Tibial artery (tissue), 4 donors: ENCODE results near the gene CARD14.

Source experiments
- DNase-seq, 2 donors: peaks; one replicate each; pipeline ENCODE4 v3.0.0-alpha.2; 2019
- H3K27ac ChIP-seq, 2 donors: fragments of 200-600 bp; sonication (generic) in 1 of 2; 1 replicate in 1 of 2; 2 replicates in 1 of 2; pipeline ENCODE4 v1.5.1; 2018 to 2019; ENCODE audit warnings: mild to moderate bottlenecking in 1 of 2
- H3K27me3 ChIP-seq, 2 donors: fragments of 200-600 bp; sonication (generic) in 1 of 2; one replicate each; pipeline versions ENCODE4 v1.5.1 to v1.6.0; 2016 to 2019
- H3K36me3 ChIP-seq, 3 donors: fragments of 200-600 bp; sonication (generic) in 2 of 3; one replicate each; pipeline ENCODE4 v1.5.1; 2016 to 2019; ENCODE audit warnings: mild to moderate bottlenecking in 2 of 3
- H3K4me1 ChIP-seq, 4 donors: fragments of 200-600 bp; sonication (generic) in 2 of 4; 1 replicate in 3 of 4; 2 replicates in 1 of 4; pipeline ENCODE4 v1.5.1; 2016 to 2019
- H3K4me3 ChIP-seq, 2 donors: fragments of 200-600 bp; sonication (generic) in 1 of 2; 1 replicate in 1 of 2; 2 replicates in 1 of 2; pipeline ENCODE4 v1.5.1; 2018 to 2019; ENCODE audit warnings: mild to moderate bottlenecking in 2 of 2
- H3K9me3 ChIP-seq, 3 donors: fragments of 200-600 bp; sonication (generic) in 1 of 3; one replicate each; pipeline ENCODE4 v1.5.1; 2016 to 2019
- intact Hi-C: fragments of 100-400 bp; cut with DNase I; formaldehyde crosslinking; loops from one replicate; pipeline ENCODE4 v1.15.0; 2023; ENCODE audit warnings: low total_unique reads
- TF ChIP-seq, protein P1 (sequence below), 2 experiments: fragments of 200-600 bp in 1 of 2; fragments of 450-650 bp in 1 of 2; IDR thresholded peaks; one replicate each; pipeline ENCODE4 v1.5.1; 2017 to 2019; ENCODE audit warnings: antibody characterized with exemption in 2 of 2, mild to moderate bottlenecking in 1 of 2, moderate library complexity in 1 of 2

CARD14 gene

DNA sequence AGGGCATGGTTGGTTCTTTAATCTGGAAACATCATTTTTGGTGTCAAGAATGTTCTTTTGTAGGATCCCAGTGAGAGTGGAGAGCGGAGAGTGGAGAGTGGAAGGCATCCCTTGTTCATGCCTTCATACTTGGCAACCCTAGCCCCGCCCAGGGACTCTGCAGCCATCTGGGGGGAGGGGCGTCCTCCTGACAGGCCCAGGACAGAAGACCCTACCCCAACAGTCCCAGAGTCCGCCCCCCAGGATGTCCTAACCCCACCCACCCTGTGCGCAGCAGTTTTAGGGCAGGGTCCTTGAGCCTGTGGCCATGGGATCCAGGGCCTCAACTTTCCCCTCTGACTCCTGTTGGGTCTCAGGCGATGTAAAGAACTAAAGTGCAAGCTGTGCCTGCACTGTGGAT is 54.9 kb downstream of the CARD14 start:
- Histone ChIP-seq H3K36me3 (peaks cover 7 to 54% (median 37%) of the 10 kb centered on the region in 3 donors), H3K4me3 (no peak overlapping the region), H3K9me3 (no peaks in the 10 kb centered on the region), H3K27ac (no peak overlapping the region), H3K4me1 (peaks cover 0 to 22% (median 15%) of the 10 kb centered on the region in 4 donors), H3K27me3 (no peaks in the 10 kb centered on the region)
- TF ChIP-seq, protein P1, sequence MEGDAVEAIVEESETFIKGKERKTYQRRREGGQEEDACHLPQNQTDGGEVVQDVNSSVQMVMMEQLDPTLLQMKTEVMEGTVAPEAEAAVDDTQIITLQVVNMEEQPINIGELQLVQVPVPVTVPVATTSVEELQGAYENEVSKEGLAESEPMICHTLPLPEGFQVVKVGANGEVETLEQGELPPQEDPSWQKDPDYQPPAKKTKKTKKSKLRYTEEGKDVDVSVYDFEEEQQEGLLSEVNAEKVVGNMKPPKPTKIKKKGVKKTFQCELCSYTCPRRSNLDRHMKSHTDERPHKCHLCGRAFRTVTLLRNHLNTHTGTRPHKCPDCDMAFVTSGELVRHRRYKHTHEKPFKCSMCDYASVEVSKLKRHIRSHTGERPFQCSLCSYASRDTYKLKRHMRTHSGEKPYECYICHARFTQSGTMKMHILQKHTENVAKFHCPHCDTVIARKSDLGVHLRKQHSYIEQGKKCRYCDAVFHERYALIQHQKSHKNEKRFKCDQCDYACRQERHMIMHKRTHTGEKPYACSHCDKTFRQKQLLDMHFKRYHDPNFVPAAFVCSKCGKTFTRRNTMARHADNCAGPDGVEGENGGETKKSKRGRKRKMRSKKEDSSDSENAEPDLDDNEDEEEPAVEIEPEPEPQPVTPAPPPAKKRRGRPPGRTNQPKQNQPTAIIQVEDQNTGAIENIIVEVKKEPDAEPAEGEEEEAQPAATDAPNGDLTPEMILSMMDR (IDR thresholded peaks at IDR 0.05): no peak
- no peak for DNase-seq
- intact Hi-C loops: no loop called here

DNA sequence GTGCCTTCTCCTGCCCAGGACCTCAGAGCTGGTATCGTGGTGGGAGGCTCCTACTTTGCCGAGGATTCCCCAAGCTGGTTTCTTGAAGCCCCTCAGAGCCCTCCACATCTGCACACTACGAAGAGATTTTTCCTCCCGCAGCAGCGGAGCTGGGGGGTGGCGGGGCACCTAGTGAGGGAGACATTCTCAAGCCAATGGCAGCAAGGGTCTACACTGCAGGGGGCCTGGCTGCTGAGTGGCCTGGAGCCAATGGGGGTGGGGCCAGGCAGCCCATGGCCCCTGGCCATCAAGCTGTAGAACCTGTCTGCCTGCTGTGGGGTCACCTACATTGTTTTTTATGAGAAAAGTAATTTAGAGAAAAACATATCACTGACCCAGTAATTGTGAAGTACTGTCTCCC is 55.4 kb downstream of the CARD14 start:
- H3K36me3 ChIP-seq: peaks cover 8 to 59% (median 43%) of the 10 kb centered on the region in 3 donors

DNA sequence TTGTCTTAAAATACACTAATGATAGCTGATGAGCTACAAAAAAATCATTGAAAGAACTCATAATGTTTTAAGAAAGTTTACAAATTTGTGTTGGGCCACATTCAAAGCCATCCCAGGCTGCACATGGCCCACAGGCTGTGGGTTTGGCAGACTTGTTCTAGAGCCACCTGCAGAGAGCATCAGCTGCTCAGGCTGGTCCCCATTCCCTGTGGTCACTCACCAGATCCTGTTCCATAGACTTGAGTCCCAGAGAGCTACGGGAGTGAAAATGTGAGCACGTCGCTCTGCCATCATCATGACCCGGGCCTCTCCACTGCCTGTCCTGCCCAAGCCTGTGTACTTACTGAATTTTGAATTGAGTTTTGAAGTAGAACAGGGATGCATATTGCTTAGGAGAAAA is 57.3 kb downstream of the CARD14 start:
- peaks cover 0 to 6% (median 3%) of the 10 kb centered on the region in 4 donors for H3K4me1 ChIP-seq
- no peak for DNase-seq
- TF ChIP-seq, protein P1 (IDR thresholded peaks at IDR 0.05): no peak

More for the DNA sequence above, 55.4 kb downstream of the CARD14 start:
- Histone ChIP-seq H3K27me3 (no peaks in the 10 kb centered on the region), H3K4me1 (peaks cover 0 to 20% (median 14%) of the 10 kb centered on the region in 4 donors), H3K4me3 (no peak overlapping the region), H3K9me3 (no peaks in the 10 kb centered on the region), H3K27ac (no peak overlapping the region)
- no peak for DNase-seq
- intact Hi-C loops: no loop called here
- TF ChIP-seq, protein P1 (IDR thresholded peaks at IDR 0.05): no peak

DNA sequence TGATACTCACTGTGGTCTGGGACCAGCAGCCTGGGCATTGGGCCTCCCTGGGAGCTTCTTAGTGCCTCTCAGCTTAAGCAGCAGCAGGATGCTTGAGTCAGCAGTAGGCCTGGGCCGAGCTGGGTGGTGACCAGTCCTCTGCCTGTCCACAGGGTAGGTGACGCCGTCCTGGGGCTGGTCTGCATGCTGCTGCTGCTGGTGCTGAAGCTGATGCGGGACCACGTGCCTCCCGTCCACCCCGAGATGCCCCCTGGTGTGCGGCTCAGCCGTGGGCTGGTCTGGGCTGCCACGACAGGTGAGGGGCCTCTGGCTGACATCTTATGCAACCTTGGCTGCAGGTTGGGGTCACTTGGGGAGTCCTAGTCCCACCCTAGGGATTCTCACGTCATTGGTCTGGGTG is 57.8 kb downstream of the CARD14 start:
- Histone ChIP-seq H3K9me3 (peaks cover 0 to 15% (median 12%) of the 10 kb centered on the region in 3 donors), H3K27ac (no peak overlapping the region), H3K4me3 (no peak overlapping the region), H3K27me3 (no peaks in the 10 kb centered on the region), H3K36me3 (peaks cover 22 to 77% (median 64%) of the 10 kb centered on the region in 3 donors), H3K4me1 (peaks cover 0 to 1% (median under 1%) of the 10 kb centered on the region in 4 donors)
- intact Hi-C loops: no loop called here
- TF ChIP-seq, protein P1 (IDR thresholded peaks at IDR 0.05): no peak
- DNase-seq: no peak

More for the DNA sequence above, 57.3 kb downstream of the CARD14 start:
- no peak overlapping the region for H3K27ac ChIP-seq
- H3K27me3 ChIP-seq: no peaks in the 10 kb centered on the region
- intact Hi-C loops: no loop called here
- H3K4me3 ChIP-seq: no peak overlapping the region
- peaks cover 18 to 72% (median 59%) of the 10 kb centered on the region in 3 donors for H3K36me3 ChIP-seq
- H3K9me3 ChIP-seq: peaks cover 0 to 9% (median 7%) of the 10 kb centered on the region in 3 donors

DNA sequence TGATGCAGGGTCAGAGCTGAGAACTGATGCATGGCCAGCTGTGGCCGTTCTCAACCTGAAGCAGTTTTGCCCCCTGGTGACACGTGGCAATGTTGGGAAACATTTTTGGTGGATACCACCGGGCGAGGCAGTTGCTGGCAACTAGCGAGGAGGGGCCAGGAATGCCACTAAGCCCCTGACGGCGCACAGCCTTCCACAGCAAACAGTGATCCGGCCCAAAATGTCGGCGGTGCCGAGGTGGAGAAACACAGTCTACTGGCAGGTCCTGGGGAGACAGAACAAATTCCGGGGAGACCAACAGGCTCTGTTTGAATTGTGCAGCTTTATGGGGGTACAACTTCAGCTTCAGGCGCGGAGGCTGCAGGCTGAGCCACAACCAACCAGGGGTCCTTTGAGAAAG is 58.6 kb downstream of the CARD14 start:
- H3K36me3 ChIP-seq: peaks cover 30 to 79% (median 72%) of the 10 kb centered on the region in 3 donors
- no peaks in the 10 kb centered on the region for H3K4me1 ChIP-seq
- peaks cover 0 to 19% (median 19%) of the 10 kb centered on the region in 3 donors for H3K9me3 ChIP-seq
- no peak overlapping the region for H3K4me3 ChIP-seq
- intact Hi-C loops: no loop called here
- H3K27me3 ChIP-seq: no peaks in the 10 kb centered on the region
- no peak overlapping the region for H3K27ac ChIP-seq
- TF ChIP-seq, protein P1 (IDR thresholded peaks at IDR 0.05): no peak
- no peak for DNase-seq

DNA sequence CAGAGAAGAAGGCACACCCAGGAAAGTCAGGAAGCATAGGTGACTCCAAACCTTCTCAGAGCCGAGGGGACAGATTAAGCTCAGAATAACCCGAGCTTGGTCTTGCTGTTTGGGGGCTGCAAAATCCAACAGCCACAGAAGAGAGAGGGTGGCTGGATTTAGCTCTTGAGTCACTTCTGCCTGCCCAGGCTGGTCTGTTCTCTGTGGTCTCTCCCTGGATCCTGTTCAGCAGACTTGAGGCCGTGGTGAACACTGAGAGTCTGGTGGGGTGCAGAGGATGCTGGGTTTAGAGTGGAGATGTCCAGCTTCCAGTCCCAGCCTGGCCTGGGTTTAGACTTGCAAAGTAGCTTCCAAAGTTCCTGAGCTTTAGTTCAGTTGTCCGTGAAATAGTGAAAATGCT is 59.2 kb downstream of the CARD14 start:
- intact Hi-C loops: no loop called here
- Histone ChIP-seq H3K36me3 (peaks cover 35 to 84% (median 74%) of the 10 kb centered on the region in 3 donors), H3K9me3 (peaks cover 0 to 21% (median 19%) of the 10 kb centered on the region in 3 donors), H3K27me3 (no peaks in the 10 kb centered on the region), H3K4me1 (no peaks in the 10 kb centered on the region), H3K27ac (no peak overlapping the region), H3K4me3 (no peak overlapping the region)
- TF ChIP-seq, protein P1 (IDR thresholded peaks at IDR 0.05): no peak
- DNase-seq: no peak
